SK-N-SH treated with all-trans-retinoic acid at 6 μM for 48 hours (cell line): ENCODE data around the gene BSN.

Experiments used
- ARNTL ChIP-seq: fragments of 450-650 bp; formaldehyde crosslinking; IDR thresholded peaks from 2 replicates; pipeline ENCODE4 v1.5.0; 2020; ENCODE audit warnings: low read depth, mild to moderate bottlenecking, moderate library complexity, borderline replicate concordance
- BACH2 ChIP-seq: fragments of 250-450 bp; sonication (Bioruptor Pico); IDR thresholded peaks from 2 replicates; pipeline ENCODE4 v1.9.0; 2021; ENCODE audit warnings: mild to moderate bottlenecking, borderline replicate concordance
- CSDC2 ChIP-seq: fragments of 250-450 bp; sonication (Bioruptor Pico); IDR thresholded peaks from 2 replicates; pipeline ENCODE4 v1.5.0; 2020; ENCODE audit warnings: mild to moderate bottlenecking, moderate library complexity
- GLIS3 ChIP-seq: fragments of 250-450 bp; sonication (Bioruptor Pico); IDR thresholded peaks from 2 replicates; pipeline ENCODE4 v1.5.0; 2020; ENCODE audit warnings: mild to moderate bottlenecking, moderate library complexity
- ZC3H10 ChIP-seq: fragments of 250-450 bp; sonication (Bioruptor Pico); IDR thresholded peaks from 2 replicates; pipeline ENCODE4 v1.5.1; 2021; ENCODE audit warnings: mild to moderate bottlenecking, moderate library complexity
- ZFP3 ChIP-seq: fragments of 250-450 bp; sonication (Bioruptor Pico); IDR thresholded peaks from 2 replicates; pipeline ENCODE4 v1.5.0; 2020; ENCODE audit warnings: mild to moderate bottlenecking, moderate library complexity
- ZFP30 ChIP-seq: fragments of 450-650 bp; formaldehyde crosslinking; IDR thresholded peaks from 2 replicates; pipeline ENCODE4 v1.5.0; 2022; ENCODE audit warnings: mild to moderate bottlenecking, moderate library complexity
- ZNF70 ChIP-seq: fragments of 450-650 bp; formaldehyde crosslinking; IDR thresholded peaks from 2 replicates; pipeline ENCODE4 v1.5.0; 2020; ENCODE audit warnings: mild to moderate bottlenecking, moderate library complexity
- TF ChIP-seq, protein P1 (sequence below): fragments of 250-450 bp; sonication (Bioruptor Pico); IDR thresholded peaks from 2 replicates; pipeline ENCODE4 v1.5.0; 2020; ENCODE audit warnings: mild to moderate bottlenecking, moderate library complexity

- TF ChIP-seq ZFP30 (CRISPR knock-in tag) (no peak), ZNF70 (CRISPR knock-in tag) (no peak), ZFP3 (CRISPR knock-in tag) (no peak), GLIS3 (CRISPR knock-in tag) (no peak), ZC3H10 (CRISPR knock-in tag) (no peak), ARNTL (CRISPR knock-in tag) (no peak), CSDC2 (CRISPR knock-in tag) (no peak), BACH2 (CRISPR knock-in tag) (no peak)
- TF ChIP-seq, protein P1, sequence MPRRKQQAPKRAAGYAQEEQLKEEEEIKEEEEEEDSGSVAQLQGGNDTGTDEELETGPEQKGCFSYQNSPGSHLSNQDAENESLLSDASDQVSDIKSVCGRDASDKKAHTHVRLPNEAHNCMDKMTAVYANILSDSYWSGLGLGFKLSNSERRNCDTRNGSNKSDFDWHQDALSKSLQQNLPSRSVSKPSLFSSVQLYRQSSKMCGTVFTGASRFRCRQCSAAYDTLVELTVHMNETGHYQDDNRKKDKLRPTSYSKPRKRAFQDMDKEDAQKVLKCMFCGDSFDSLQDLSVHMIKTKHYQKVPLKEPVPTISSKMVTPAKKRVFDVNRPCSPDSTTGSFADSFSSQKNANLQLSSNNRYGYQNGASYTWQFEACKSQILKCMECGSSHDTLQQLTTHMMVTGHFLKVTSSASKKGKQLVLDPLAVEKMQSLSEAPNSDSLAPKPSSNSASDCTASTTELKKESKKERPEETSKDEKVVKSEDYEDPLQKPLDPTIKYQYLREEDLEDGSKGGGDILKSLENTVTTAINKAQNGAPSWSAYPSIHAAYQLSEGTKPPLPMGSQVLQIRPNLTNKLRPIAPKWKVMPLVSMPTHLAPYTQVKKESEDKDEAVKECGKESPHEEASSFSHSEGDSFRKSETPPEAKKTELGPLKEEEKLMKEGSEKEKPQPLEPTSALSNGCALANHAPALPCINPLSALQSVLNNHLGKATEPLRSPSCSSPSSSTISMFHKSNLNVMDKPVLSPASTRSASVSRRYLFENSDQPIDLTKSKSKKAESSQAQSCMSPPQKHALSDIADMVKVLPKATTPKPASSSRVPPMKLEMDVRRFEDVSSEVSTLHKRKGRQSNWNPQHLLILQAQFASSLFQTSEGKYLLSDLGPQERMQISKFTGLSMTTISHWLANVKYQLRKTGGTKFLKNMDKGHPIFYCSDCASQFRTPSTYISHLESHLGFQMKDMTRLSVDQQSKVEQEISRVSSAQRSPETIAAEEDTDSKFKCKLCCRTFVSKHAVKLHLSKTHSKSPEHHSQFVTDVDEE (CRISPR knock-in tag) = no peak
Observed at GRCh38 chr3:49607105-49607591, 52.9 kb downstream of the BSN start.
